ENCODE measurements around the gene FGFRL1.

FGFRL1 gene

GRCh38 chr4:1010395-1011021 is 918 bp upstream of the FGFRL1 start:
- H3K4me1 ChIP-seq (ENCODE audit: low read length) = 0 out of 2 replicates have a peak, but pooled peaks cover 4% of the 10 kb centered on the region
- no peaks in the 10 kb centered on the region for H3K9me3 ChIP-seq (ENCODE audit: insufficient read depth, low read length)
- no peaks in the 10 kb centered on the region for H3K79me2 ChIP-seq (ENCODE audit: low read length)
- H3K36me3 ChIP-seq (replicated peaks; ENCODE audit: low read depth, low read length) = no peaks in the 10 kb centered on the region
- H4K20me1 ChIP-seq (ENCODE audit: insufficient read depth, low read length) = no peaks in the 10 kb centered on the region
- H3K4me2 ChIP-seq (ENCODE audit: low read length) = no peak overlapping the region
- H3K27ac ChIP-seq (ENCODE audit: low read length) = no peak overlapping the region
- H3K4me3 ChIP-seq (ENCODE audit: low read length) = no peak overlapping the region
- TF ChIP-seq EZH2phosphoT487 (IDR thresholded peaks at IDR 0.05; ENCODE audit: low read depth) (no peak), CTCF (IDR thresholded peaks at IDR 0.05; ENCODE audit: low read depth, low read length) (no peak)
- H3K9ac ChIP-seq (ENCODE audit: low read length) = no peak overlapping the region
- H2AFZ ChIP-seq (ENCODE audit: low read depth, low read length) = no peak overlapping the region
- H3K27me3 ChIP-seq (ENCODE audit: low read depth, low read length) = peaks cover 22% of the 10 kb centered on the region

GRCh38 chr4:1011666-1012033 is 224 bp downstream of the FGFRL1 start:
- Histone ChIP-seq H3K9me3 (ENCODE audit: insufficient read depth, low read length) (no peaks in the 10 kb centered on the region), H3K27me3 (ENCODE audit: low read depth, low read length) (peaks cover 20% of the 10 kb centered on the region), H3K4me3 (ENCODE audit: low read length) (no peak overlapping the region), H3K9ac (ENCODE audit: low read length) (no peak overlapping the region), H2AFZ (ENCODE audit: low read depth, low read length) (no peak overlapping the region), H3K27ac (ENCODE audit: low read length) (no peak overlapping the region), H3K36me3 (replicated peaks; ENCODE audit: low read depth, low read length) (no peaks in the 10 kb centered on the region), H3K79me2 (ENCODE audit: low read length) (no peaks in the 10 kb centered on the region), H4K20me1 (ENCODE audit: insufficient read depth, low read length) (no peaks in the 10 kb centered on the region), H3K4me1 (ENCODE audit: low read length) (0 out of 2 replicates have a peak, but pooled peaks cover 4% of the 10 kb centered on the region), H3K4me2 (ENCODE audit: low read length) (no peak overlapping the region)
- TF ChIP-seq EZH2phosphoT487 (IDR thresholded peaks at IDR 0.05; ENCODE audit: low read depth) (no peak), CTCF (IDR thresholded peaks at IDR 0.05; ENCODE audit: low read depth, low read length) (no peak)

- no peaks in the 10 kb centered on the region for H4K20me1 ChIP-seq (ENCODE audit: insufficient read depth, low read length)
- no peaks in the 10 kb centered on the region for H3K36me3 ChIP-seq (replicated peaks; ENCODE audit: low read depth, low read length)
- H3K4me2 ChIP-seq (ENCODE audit: low read length) = no peak overlapping the region
- 0 out of 2 replicates have a peak, but pooled peaks cover 4% of the 10 kb centered on the region for H3K4me1 ChIP-seq (ENCODE audit: low read length)
- H3K27me3 ChIP-seq (ENCODE audit: low read depth, low read length) = peaks cover 16% of the 10 kb centered on the region
- no peaks in the 10 kb centered on the region for H3K9me3 ChIP-seq (ENCODE audit: insufficient read depth, low read length)
- no peak for TF ChIP-seq EZH2phosphoT487 (IDR thresholded peaks at IDR 0.05; ENCODE audit: low read depth)
- H3K27ac ChIP-seq (ENCODE audit: low read length) = no peak overlapping the region
- no peak overlapping the region for H3K9ac ChIP-seq (ENCODE audit: low read length)
- no peak overlapping the region for H2AFZ ChIP-seq (ENCODE audit: low read depth, low read length)
- peak overlapping the region; percentile 43; the same call in 1 of the 2 replicates for H3K4me3 ChIP-seq (ENCODE audit: low read length)
- no peaks in the 10 kb centered on the region for H3K79me2 ChIP-seq (ENCODE audit: low read length)
These were observed 761 bp downstream of the FGFRL1 start for GRCh38 chr4:1012034-1012739.

GRCh38 chr4:1013225-1014073 is 2.0 kb downstream of the FGFRL1 start:
- TF ChIP-seq CTCF (IDR thresholded peaks at IDR 0.05; ENCODE audit: low read depth, low read length) = no peak
- TF ChIP-seq EZH2phosphoT487 (IDR thresholded peaks at IDR 0.05; ENCODE audit: low read depth) = no peak
- no peak overlapping the region for H2AFZ ChIP-seq (ENCODE audit: low read depth, low read length)
- H3K4me2 ChIP-seq (ENCODE audit: low read length) = no peak overlapping the region
- H3K9me3 ChIP-seq (ENCODE audit: insufficient read depth, low read length) = no peaks in the 10 kb centered on the region
- H3K4me1 ChIP-seq (ENCODE audit: low read length) = 0 out of 2 replicates have a peak, but pooled peaks cover 4% of the 10 kb centered on the region
- no peaks in the 10 kb centered on the region for H3K79me2 ChIP-seq (ENCODE audit: low read length)
- no peak overlapping the region for H3K27ac ChIP-seq (ENCODE audit: low read length)
- H3K27me3 ChIP-seq (ENCODE audit: low read depth, low read length) = peaks cover 8% of the 10 kb centered on the region
- no peak overlapping the region for H3K4me3 ChIP-seq (ENCODE audit: low read length)
- H4K20me1 ChIP-seq (ENCODE audit: insufficient read depth, low read length) = no peaks in the 10 kb centered on the region
- no peak overlapping the region for H3K9ac ChIP-seq (ENCODE audit: low read length)
- H3K36me3 ChIP-seq (replicated peaks; ENCODE audit: low read depth, low read length) = no peaks in the 10 kb centered on the region
